ENCODE measurements around the gene FAM110A. TPM values are rescaled to one million over a fixed set of nuclear protein-coding genes. Genes with fewer than 3 reads are reported as not detected.
A peak's percentile ranks its signal among the peaks of the same experiment; 100 is the strongest.

The FAM110A gene
- total and polyA plus RNA-seq, 2 experiments from 2014 or later, result 30.2 to 34.4 TPM

DNA sequence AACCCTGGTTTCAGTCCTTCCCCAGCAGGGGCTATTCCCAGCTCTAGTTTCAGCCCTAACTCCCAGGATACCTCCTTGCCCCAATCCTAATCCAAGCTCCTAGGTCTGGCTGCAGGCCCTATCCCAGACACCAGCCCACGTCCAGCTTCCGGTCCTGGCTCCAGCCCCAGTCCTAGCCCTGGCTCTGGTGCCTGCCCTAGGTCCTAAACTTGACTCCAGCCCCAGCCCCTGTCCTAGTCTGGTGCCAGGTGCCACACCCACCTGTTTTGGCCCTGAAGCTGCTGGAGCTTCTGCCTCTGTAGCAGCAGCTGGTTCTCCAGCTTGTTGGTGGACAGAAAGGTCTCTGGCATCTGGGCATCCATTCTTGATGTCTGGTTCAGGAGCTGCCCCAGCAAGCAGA, 54.5 kb downstream of the FAM110A start:
- TF ChIP-seq, protein P1, sequence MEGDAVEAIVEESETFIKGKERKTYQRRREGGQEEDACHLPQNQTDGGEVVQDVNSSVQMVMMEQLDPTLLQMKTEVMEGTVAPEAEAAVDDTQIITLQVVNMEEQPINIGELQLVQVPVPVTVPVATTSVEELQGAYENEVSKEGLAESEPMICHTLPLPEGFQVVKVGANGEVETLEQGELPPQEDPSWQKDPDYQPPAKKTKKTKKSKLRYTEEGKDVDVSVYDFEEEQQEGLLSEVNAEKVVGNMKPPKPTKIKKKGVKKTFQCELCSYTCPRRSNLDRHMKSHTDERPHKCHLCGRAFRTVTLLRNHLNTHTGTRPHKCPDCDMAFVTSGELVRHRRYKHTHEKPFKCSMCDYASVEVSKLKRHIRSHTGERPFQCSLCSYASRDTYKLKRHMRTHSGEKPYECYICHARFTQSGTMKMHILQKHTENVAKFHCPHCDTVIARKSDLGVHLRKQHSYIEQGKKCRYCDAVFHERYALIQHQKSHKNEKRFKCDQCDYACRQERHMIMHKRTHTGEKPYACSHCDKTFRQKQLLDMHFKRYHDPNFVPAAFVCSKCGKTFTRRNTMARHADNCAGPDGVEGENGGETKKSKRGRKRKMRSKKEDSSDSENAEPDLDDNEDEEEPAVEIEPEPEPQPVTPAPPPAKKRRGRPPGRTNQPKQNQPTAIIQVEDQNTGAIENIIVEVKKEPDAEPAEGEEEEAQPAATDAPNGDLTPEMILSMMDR (IDR thresholded peaks at IDR 0.05; ENCODE audit: low read depth, low read length), result no peak
- Histone ChIP-seq H3K9me3 (ENCODE audit: low read depth) (no peaks in the 10 kb centered on the region), H3K4me3 (no peak overlapping the region), H3K4me1 (ENCODE audit: low read depth) (no peaks in the 10 kb centered on the region), H3K27ac (no peak overlapping the region), H3K27me3 (peaks cover 11% of the 10 kb centered on the region), H3K36me3 (no peaks in the 10 kb centered on the region)
- DNase-seq (ENCODE audit: low read depth in 1 of 2, low spot score in 1 of 2), result no peak

DNA sequence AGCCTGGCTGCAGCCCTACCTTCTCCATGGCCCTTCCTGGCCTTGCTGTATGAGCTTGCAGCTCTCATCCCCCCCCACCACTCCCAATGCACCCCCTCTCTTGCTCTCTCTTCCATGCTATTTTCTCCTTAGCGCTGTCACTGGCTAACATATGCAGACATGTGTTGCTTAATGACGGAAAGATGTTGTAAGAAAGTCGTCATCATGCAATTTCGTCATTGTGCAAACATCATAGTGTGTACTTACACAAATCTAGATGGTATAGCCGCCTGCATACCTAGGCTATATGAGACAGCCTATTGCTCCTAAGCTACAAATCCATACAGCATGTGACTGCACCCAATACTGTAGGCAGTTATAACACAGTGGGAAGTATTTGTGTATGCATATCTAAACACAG, 55.6 kb downstream of the FAM110A start:
- no peak for DNase-seq (ENCODE audit: low read depth in 1 of 2, low spot score in 1 of 2)
- H3K36me3 ChIP-seq, result no peaks in the 10 kb centered on the region
- no peak overlapping the region for H3K4me3 ChIP-seq
- TF ChIP-seq, protein P1 (IDR thresholded peaks at IDR 0.05; ENCODE audit: low read depth, low read length), result no peak
- H3K9me3 ChIP-seq (ENCODE audit: low read depth), result no peaks in the 10 kb centered on the region
- no peak overlapping the region for H3K27ac ChIP-seq
- H3K27me3 ChIP-seq, result peaks cover 11% of the 10 kb centered on the region
- H3K4me1 ChIP-seq (ENCODE audit: low read depth), result no peaks in the 10 kb centered on the region

DNA sequence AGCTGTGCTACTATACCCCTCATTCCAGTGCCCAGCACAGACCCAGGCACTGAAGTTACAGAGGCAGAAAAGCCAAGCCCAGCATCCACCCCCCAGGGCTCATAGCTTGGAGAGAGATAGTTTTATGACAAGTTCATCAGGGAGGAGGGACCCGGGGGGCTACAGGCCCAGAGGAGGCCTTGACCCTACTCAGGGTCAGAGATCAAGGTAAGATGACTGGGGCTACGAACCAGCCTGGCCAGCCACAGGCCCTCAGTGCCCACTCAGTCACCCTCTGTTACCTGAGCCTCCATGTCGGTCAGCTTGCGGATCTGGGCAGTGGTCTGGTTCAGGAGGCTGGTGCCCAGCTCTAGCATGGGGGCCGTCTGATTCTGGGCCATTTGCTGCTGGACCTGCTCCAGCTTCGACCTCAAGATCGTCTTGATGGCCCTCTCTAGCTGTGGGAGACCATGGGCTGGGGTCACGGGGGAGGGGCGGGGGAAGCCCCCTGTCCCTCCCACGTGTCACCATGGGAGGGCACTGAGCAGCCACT, 56.5 kb downstream of the FAM110A start:
- no peaks in the 10 kb centered on the region for H3K36me3 ChIP-seq
- no peak for DNase-seq (ENCODE audit: low read depth in 1 of 2, low spot score in 1 of 2)
- TF ChIP-seq, protein P1 (IDR thresholded peaks at IDR 0.05; ENCODE audit: low read depth, low read length), result no peak
- peaks cover 11% of the 10 kb centered on the region for H3K27me3 ChIP-seq
- no peak overlapping the region for H3K27ac ChIP-seq
- H3K4me3 ChIP-seq, result no peak overlapping the region
- H3K4me1 ChIP-seq (ENCODE audit: low read depth), result no peaks in the 10 kb centered on the region
- no peaks in the 10 kb centered on the region for H3K9me3 ChIP-seq (ENCODE audit: low read depth)

DNA sequence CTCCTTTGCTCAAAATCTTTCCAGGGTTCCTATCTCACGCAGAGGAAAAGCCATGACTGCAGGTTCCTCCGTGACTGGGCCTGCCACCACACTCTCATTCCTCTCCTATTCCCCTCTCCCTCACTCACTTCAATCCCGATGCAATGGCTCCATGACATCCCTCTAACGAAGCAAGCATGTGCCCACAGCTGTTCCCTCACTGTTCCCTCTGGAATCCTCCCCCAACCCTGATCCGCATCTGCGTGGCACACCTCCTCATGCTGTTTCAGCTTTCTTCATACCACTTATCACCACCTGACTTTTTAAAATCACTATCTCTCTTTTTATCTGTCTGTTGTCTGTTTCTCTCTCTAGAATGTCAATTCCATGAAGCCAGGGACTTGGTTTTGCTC, 57.1 kb downstream of the FAM110A start:
- Histone ChIP-seq H3K27me3 (peaks cover 11% of the 10 kb centered on the region), H3K9me3 (ENCODE audit: low read depth) (no peaks in the 10 kb centered on the region), H3K4me1 (ENCODE audit: low read depth) (no peaks in the 10 kb centered on the region), H3K36me3 (no peaks in the 10 kb centered on the region), H3K4me3 (no peak overlapping the region), H3K27ac (no peak overlapping the region)
- DNase-seq (ENCODE audit: low read depth in 1 of 2, low spot score in 1 of 2), result no peak
- TF ChIP-seq, protein P1 (IDR thresholded peaks at IDR 0.05; ENCODE audit: low read depth, low read length), result no peak

DNA sequence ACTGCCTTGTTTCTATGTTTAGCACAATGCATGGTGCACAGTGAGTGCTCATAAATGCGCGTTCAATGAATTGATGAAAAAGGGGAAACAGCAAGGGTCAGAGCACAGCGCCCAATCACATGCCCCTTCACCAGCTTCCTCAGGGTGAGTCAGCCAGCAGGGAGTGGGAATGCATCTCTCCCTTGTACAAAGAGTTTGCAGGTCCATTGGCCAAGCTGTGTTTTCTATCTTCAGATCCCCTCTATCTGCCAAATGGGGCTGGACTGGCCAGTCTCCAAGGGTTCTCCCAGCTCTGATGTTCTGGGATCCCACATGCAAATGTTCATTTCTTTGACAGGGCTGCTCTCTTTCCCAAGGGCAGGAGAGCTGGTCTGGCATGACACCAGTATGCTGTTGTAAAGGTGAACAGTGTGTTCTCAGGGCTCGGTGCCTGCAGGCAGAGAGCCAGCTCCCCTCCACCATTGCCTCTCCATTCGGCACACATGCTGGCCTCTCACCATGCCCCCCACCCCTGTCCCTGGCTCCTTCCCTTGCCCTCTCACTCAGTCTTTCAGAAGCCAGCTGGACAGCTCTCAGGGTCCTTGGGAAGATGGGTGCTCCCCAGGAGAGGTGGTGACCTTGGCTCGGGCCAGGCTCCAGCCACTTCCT, 57.7 kb downstream of the FAM110A start:
- Histone ChIP-seq H3K4me3 (no peak overlapping the region), H3K27ac (no peak overlapping the region), H3K36me3 (no peaks in the 10 kb centered on the region), H3K27me3 (peaks cover 6% of the 10 kb centered on the region), H3K9me3 (ENCODE audit: low read depth) (no peaks in the 10 kb centered on the region), H3K4me1 (ENCODE audit: low read depth) (no peaks in the 10 kb centered on the region)
- peak in 1 of 2 donors; percentile 72 for DNase-seq (ENCODE audit: low read depth in 1 of 2, low spot score in 1 of 2)
- TF ChIP-seq, protein P1 (IDR thresholded peaks at IDR 0.05; ENCODE audit: low read depth, low read length), result no peak
